ENCODE measurements around the gene ACADSB. TPM values are rescaled to one million over a fixed set of nuclear protein-coding genes. Genes with fewer than 3 reads are reported as not detected.

ACADSB gene
- total RNA-seq, 2 donors from 2014 or later: 17.6 to 69.3 TPM

- H3K4me3 ChIP-seq: no peak overlapping the region
- H3K27me3 ChIP-seq: no peaks in the 10 kb centered on the region
- H3K9me3 ChIP-seq: no peaks in the 10 kb centered on the region
- peaks cover 3% of the 10 kb centered on the region for H3K36me3 ChIP-seq
- H3K27ac ChIP-seq: no peak overlapping the region
- no peak for DNase-seq
- TF ChIP-seq CTCF (IDR thresholded peaks at IDR 0.05): no peak
- peaks cover 7% of the 10 kb centered on the region for H3K4me1 ChIP-seq
- no peak overlapping the region for H3K9ac ChIP-seq (ENCODE audit: low read depth in 2 of 2, low read length in 2 of 2)
- intact Hi-C loops (cut with DNase I): no loop called here
Measured at GRCh38 chr10:122995936-122996335, 12.9 kb upstream of the ACADSB start.

GRCh38 chr10:122997864-122998263 lies 10.9 kb upstream of the ACADSB start:
- H3K36me3 ChIP-seq: peaks cover 3% of the 10 kb centered on the region
- no peaks in the 10 kb centered on the region for H3K27me3 ChIP-seq
- no peak for TF ChIP-seq CTCF (IDR thresholded peaks at IDR 0.05)
- H3K9ac ChIP-seq (ENCODE audit: low read depth in 2 of 2, low read length in 2 of 2): no peak overlapping the region
- peaks cover 7% of the 10 kb centered on the region for H3K4me1 ChIP-seq
- intact Hi-C loops (cut with DNase I): no loop called here
- DNase-seq: no peak
- H3K9me3 ChIP-seq: no peaks in the 10 kb centered on the region
- no peak overlapping the region for H3K27ac ChIP-seq
- H3K4me3 ChIP-seq: no peak overlapping the region

GRCh38 chr10:122998360-122998917 lies 10.4 kb upstream of the ACADSB start:
- no peak for TF ChIP-seq CTCF (IDR thresholded peaks at IDR 0.05)
- intact Hi-C loops (cut with DNase I): no loop called here
- Histone ChIP-seq H3K4me3 (no peak overlapping the region), H3K36me3 (peaks cover 3% of the 10 kb centered on the region), H3K27ac (no peak overlapping the region), H3K27me3 (no peaks in the 10 kb centered on the region), H3K9ac (ENCODE audit: low read depth in 2 of 2, low read length in 2 of 2) (no peak overlapping the region), H3K4me1 (peaks cover 7% of the 10 kb centered on the region), H3K9me3 (no peaks in the 10 kb centered on the region)
- no peak for DNase-seq

GRCh38 chr10:122998934-122999333 lies 9.9 kb upstream of the ACADSB start:
- intact Hi-C loops (cut with DNase I): no loop called here
- no peak overlapping the region for H3K9ac ChIP-seq (ENCODE audit: low read depth in 2 of 2, low read length in 2 of 2)
- peaks cover under 1% of the 10 kb centered on the region for H3K36me3 ChIP-seq

GRCh38 chr10:122999347-122999746 lies 9.5 kb upstream of the ACADSB start:
- DNase-seq: no peak
- intact Hi-C loops (cut with DNase I): no loop called here
- TF ChIP-seq CTCF (IDR thresholded peaks at IDR 0.05): no peak
- Histone ChIP-seq H3K27ac (no peak overlapping the region), H3K36me3 (no peaks in the 10 kb centered on the region), H3K4me3 (no peak overlapping the region), H3K9ac (ENCODE audit: low read depth in 2 of 2, low read length in 2 of 2) (no peak overlapping the region), H3K27me3 (no peaks in the 10 kb centered on the region), H3K9me3 (no peaks in the 10 kb centered on the region), H3K4me1 (peaks cover 7% of the 10 kb centered on the region)

More at GRCh38 chr10:122998934-122999333, 9.9 kb upstream of the ACADSB start:
- no peak for TF ChIP-seq CTCF (IDR thresholded peaks at IDR 0.05)
- Histone ChIP-seq H3K27me3 (no peaks in the 10 kb centered on the region), H3K4me3 (no peak overlapping the region), H3K9me3 (no peaks in the 10 kb centered on the region), H3K27ac (no peak overlapping the region), H3K4me1 (peaks cover 7% of the 10 kb centered on the region)
- no peak for DNase-seq

Measured in colonic mucosa (tissue), 4 donors.